Skeletal muscle cell (primary cell): Measurements from ENCODE around the gene PRKAR1A.
A peak's percentile ranks its signal among the peaks of the same experiment; 100 is the strongest.
"Not testable (repeated sequence)": the region's sequence is repeated elsewhere in the genome, so short reads cannot be mapped to it uniquely, and the experiment has no call there.

Source experiments
- DNase-seq: peaks from one replicate; pipeline ENCODE4 v3.0.0-alpha.2; 2010; ENCODE audit warnings: low read depth
- H3K4me3 ChIP-seq: 2 replicates; pipeline ENCODE4 v1.5.1; 2011; ENCODE audit warnings: low read depth, mild to moderate bottlenecking, control low read depth, low read length, moderate library complexity

PRKAR1A gene

DNA sequence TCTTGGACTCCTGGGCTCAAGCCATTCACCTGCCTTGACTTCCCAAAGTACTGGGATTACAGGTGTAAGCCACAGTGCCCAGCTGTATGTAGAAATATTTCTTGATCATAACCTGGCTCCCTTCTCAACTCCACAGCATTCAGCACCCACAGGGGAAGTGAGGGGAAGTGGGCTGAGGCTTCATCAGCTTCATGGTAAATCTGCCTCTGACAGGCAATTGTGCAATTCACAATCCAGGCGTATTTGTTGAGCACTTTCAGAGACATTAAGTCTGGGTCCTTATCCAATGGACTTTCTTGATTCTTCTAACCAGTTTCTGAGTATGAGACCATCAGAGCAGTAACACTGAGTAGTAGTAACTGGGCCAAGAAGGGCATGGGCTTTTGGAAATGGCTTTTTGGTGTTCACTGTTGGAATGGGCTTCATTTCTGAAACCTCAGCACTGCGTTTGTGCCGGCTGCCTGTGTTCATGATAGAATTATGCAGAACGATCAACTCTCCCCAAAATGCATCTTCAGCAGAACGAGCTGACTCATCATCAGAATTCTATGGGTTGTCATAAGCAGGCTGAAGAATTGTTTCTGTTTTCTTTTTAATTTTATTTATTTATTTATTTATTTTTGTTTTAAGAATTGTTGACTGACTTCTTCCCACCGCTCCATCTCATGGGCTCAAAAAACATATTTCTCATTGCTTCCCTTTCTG, 60.1 kb downstream of the PRKAR1A start:
- H3K4me3 ChIP-seq: no peak overlapping the region
- no peak for DNase-seq

DNA sequence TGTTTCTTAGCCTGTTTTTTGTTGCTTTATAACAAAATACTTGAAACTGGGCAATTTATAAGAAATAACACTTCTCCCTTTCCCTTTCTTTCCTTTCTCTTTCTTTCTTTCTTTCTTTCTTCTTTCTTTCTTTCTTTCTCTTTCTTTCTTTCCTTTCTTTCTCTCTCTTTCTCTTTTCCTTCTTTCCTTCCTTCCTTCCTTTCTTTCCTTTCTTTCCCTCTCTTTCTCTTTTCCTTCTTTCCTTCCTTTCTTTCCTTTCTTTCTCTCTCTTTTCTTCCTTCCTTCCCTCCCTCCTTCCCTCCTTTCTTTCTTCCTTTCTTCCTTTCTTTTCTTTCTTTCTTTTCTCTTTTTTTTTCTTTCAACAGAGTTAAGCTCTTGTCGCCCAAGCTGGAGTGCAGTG, 61.1 kb downstream of the PRKAR1A start:
- no peak overlapping the region for H3K4me3 ChIP-seq
- no peak for DNase-seq

DNA sequence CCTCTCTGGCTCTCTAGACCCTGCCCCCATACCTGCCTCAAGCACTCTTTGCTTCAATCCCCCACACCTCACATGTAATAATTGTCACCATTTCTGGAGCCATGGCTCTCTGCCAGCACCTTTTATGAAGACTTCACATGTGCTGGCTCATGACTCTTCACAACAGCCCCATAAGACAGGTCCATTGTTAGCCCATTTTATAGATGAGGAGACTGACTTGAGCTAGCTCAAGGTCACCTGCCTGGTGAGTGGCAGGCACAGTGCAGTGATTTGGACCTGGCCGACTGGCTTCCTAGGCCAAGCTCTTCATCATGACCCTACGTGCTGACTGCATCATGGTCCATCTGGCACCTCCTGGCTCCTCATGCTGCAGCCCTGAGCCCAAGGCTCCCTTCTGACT, 63.9 kb downstream of the PRKAR1A start:
- DNase-seq: no peak
- no peak overlapping the region for H3K4me3 ChIP-seq

DNA sequence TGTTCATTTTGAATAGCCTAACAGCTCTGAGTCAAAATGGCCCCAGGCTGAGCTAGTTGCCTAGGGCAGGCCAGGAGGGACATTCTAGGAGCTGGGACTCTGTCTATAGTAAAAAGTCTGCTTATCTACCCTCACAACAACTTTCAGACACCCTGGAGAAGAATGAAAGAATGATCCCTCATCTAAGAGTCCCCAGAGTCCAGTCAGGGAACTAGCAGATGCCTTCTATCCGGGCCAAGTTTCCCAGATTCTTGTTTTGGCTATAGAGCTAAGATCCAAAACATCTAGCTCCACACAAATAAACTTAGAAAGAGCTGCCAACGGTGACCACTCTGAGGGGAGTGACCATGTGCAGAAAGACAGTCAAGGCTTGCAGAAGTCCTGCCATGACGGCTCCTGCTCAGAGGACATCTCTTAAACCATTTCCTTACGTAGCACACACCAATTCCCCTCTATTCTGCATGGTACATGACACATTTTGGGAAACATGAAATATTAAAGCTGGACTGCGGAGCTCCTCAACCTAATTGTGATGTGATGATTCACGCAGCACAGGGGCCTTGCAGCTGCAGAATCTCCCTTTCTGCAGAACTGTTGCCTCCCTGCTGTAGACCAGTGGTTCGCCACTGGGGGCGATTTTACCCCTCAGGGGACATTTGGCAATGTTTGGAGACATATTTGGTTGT, 64.7 kb downstream of the PRKAR1A start:
- no peak overlapping the region for H3K4me3 ChIP-seq
- peak; percentile 84 for DNase-seq

DNA sequence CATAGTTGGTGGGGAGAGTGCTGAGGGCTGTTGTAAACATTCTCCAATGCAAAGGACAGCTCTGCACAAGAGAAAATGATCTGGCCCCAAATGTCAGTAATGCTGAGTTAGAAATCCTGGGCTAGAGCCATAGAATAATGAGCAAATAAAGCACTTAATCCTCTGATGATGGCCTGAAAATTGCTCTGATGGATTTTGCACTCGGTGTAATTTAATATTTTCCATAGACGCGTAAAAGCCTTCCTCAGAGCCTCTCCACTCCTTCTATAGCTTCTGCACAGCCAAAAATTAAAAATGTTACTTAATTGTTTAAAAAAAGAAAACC, 65.2 kb downstream of the PRKAR1A start:
- no peak for DNase-seq
- H3K4me3 ChIP-seq: no peak overlapping the region

DNA sequence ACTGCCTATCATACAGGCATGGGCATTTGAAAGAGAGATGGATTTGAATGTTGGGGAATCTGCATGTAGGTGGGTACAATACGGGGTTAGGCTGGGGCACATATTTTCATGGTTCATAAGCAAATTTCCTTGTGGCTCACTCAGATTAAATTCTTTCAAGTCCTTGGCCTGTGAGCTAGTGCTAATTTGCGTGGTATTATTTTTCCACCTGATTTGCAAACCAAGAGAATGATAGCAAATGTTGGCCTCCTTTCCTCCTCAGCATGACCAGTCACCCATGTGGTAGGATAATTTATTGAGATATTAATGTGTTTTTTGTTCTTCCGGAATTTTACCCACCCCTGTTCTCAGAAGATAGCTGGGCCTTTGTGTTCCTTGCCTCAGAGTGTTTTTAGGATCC, 66.0 kb downstream of the PRKAR1A start:
- no peak overlapping the region for H3K4me3 ChIP-seq
- DNase-seq: no peak

GRCh38 chr17:68579194-68579927, 67.1 kb downstream of the PRKAR1A start:
- no peak overlapping the region for H3K4me3 ChIP-seq
- no peak for DNase-seq

DNA sequence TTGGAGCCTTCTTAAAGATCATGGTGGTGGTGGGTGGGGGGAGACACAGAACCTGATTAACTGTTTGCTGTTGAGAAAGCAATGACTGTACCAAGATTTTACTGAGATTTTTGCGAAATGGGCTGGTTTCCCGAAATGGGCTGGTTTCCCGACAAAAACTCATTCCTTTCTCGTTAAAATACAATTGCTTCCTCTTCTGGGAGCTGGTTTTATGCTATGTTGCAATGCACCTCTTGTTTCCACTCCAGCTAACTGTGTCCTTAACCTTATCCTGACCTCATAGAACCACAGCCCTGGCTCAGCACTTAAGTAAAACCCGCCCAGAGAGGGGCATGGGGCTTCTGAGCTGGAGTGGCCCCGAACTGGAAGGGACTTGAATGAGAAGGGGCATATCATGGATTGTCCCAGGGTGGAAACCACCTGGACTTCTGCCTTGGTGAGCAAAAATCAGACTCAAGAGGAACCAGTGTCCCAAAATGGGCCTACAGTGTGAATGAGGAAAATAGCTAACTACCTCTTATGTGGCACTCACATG, 68.1 kb downstream of the PRKAR1A start:
- H3K4me3 ChIP-seq: no peak overlapping the region
- DNase-seq: peak; percentile 87

DNA sequence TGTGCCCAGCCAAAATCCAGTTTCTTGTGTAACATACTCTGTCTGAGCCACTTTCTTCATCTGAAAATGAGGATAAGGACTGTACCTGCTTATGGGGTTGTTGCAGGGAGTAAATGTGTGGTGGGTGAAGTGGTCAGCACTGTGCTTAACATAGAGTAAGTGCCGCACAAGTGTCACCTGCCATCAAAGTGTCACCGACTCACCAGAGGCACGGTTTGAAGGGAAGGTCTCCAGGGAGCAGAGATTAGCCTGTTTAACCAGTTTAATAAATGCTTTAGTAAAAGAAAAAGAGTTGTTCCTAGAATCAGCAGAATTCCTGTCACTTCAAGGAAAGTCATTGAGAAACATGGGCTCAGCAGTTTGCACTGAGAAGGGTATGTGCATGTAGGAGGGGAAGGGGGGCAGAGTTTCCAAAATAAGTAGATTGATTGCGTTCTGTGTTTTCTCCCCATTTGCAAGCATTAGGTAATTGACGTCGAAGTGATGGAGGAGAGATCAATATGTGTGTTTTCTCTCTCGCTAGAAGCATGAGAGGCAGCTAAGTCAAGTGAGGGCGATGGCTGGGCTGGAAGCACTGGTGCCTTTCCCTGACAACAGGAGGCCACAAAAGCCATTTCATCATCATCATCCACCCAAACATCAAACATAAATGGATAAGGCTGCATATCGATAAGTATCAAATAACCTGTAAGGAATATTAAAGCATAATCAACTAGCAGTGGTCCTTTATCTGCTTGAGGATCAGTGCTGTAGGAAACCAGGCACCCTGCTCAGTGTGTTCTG, 69.8 kb downstream of the PRKAR1A start:
- no peak overlapping the region for H3K4me3 ChIP-seq
- DNase-seq: no peak

- H3K4me3 ChIP-seq, DNase-seq: not testable (repeated sequence)
Observed at GRCh38 chr17:68582867-68583266, 70.6 kb downstream of the PRKAR1A start.

DNA sequence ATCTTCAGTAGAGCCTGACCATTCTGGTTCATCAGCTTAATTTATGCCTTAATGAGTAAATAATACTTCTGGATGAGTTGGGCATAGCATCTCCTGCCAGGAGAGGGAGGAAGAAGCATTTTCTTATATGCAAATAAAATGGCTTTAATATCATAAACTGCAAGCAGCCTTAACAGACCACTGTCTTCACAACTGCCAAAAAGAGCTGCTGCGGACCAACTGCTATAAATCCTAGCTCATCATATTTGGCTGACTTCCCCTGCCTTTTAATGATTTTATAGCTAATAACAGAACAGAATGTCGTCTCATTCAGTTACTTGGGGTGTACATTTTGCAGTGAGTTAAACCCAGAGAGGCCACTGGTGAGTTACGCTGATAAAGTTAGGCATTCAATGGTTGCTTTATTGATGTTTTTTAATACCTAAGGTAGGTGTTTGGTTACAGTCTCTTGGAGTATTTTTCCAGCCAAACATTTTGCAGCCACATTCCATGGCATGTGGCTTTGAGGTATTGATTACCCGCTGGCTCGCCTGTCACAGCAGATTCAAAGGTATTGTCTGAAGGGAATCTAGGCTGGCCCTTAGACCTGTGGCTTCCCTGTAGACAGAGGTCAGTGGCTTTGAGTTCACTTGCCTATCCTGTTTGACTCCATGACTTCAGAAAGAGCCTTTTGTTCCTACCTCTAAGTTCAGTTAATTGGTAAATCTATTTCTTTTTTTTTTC, 72.5 kb downstream of the PRKAR1A start:
- DNase-seq: no peak
- H3K4me3 ChIP-seq: no peak overlapping the region

DNA sequence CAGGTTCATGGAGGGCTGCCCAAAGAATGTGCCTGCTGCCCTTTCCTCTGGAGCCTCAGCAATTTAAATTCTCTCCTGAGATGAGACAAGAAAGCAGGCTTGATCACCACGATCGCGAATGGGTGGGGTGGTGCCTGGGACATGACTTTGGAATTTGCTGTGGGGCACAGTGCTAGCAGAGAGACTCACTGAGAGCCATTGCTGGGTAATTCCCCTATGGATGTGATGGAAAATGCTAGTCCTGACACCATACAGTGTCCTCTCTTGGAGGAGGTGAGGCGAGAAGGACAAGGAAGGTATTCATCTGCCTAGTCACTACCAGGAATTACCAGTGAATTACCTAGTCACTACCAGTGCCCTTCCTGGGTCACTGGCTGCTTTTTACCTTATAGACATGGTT, 73.4 kb downstream of the PRKAR1A start:
- no peak for DNase-seq
- H3K4me3 ChIP-seq: no peak overlapping the region

DNA sequence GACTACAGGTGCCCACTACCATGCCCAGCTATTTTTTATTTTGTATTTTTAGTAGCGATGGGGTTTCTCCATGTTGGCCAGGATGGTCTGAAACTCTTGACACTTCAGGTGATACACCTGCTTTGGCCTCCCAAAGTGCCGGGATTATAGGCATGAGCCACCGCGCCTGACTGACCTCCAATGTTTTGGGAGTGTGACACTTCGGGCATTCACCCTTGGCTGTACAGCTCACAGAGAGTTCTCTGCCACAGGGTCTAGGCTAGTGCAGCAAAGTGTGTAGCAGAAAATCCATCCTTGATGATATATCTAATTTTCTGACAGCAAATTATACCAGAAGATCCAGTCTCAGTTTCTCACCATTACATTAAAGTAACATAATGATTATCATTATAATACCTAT, 74.8 kb downstream of the PRKAR1A start:
- DNase-seq: no peak
- H3K4me3 ChIP-seq: no peak overlapping the region

DNA sequence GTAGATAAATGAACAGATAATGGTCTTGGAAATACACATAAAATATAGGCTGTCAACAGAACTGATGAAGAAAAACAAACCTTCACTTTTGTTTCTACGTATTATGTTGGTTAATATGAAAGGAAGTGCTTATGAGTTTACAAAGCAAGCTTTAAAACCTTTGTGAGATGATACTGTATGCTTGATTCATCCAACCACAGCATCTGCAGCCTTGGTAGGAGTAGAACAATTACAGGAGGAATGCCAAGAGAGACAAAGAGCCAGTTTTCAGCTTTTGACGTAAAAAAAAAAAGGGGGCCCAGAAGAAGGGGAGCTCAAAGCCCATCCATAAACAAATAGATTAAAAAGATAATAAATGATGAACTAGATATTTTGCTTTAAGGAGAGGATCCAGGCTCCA, 75.6 kb downstream of the PRKAR1A start:
- DNase-seq: no peak
- no peak overlapping the region for H3K4me3 ChIP-seq

- no peak overlapping the region for H3K4me3 ChIP-seq
- no peak for DNase-seq
Observed at GRCh38 chr17:68588362-68588761, 76.1 kb downstream of the PRKAR1A start.

DNA sequence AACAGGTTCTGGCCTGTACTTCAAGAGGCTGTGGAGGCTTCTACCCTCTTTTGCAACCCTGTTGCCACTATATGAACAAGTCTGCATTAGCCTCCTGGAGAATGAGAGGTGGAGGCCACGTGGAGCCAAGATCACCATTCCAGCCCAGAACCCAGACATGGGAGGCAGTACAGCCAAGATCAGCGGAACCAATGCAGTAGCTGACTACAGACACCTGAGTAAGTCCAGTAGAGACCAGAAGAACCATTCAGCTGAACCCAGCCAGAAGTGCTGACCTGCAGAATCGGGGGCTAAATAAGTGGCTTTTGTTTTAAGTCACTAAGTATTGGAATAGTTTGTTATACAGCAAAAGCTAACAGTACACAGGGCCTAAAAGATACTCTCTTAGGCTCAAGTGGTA, 76.9 kb downstream of the PRKAR1A start:
- DNase-seq: no peak
- H3K4me3 ChIP-seq: no peak overlapping the region

DNA sequence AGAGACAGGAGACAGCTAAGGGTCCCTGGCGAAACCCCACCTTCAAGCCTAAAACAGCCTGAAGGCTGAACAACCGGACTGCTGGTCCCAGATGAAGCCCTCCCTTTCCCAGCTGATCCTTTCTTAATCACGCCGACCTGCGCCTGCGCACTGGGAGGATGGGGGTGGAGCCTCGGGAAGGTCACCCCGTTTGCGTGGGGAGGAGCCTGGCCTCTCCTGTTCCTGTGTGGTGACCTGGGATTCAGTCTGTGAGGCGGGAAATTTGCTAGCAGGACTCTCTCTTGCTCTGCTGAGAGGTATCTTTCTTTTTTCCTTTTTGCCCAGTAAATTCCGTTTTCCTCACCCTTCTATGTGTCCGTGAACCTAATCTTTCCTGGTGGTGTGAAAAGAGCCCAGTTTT, 79.4 kb downstream of the PRKAR1A start:
- no peak for DNase-seq
- H3K4me3 ChIP-seq: peak overlapping the region; percentile 8

GRCh38 chr17:68592009-68592408, 79.8 kb downstream of the PRKAR1A start:
- H3K4me3 ChIP-seq: peak overlapping the region; percentile 8
- no peak for DNase-seq
